Erythroblast (primary cell): ENCODE measurements around the gene ADCY1.

ENCODE experiments used
- DNase-seq, 2 experiments: peaks; one replicate each; lab custom pipeline; 2025; lab: John Stamatoyannopoulos, UW
- GATA1 ChIP-seq: IDR thresholded peaks from 2 replicates; pipeline ENCODE4 v1.6.1; 2011; ENCODE audit warnings: low read depth, mild to moderate bottlenecking, control low read depth, low read length, moderate library complexity
- POLR2A ChIP-seq: IDR thresholded peaks from 2 replicates; pipeline ENCODE4 v1.6.1; 2011; ENCODE audit warnings: mild to moderate bottlenecking, low read length

ADCY1 gene

DNA sequence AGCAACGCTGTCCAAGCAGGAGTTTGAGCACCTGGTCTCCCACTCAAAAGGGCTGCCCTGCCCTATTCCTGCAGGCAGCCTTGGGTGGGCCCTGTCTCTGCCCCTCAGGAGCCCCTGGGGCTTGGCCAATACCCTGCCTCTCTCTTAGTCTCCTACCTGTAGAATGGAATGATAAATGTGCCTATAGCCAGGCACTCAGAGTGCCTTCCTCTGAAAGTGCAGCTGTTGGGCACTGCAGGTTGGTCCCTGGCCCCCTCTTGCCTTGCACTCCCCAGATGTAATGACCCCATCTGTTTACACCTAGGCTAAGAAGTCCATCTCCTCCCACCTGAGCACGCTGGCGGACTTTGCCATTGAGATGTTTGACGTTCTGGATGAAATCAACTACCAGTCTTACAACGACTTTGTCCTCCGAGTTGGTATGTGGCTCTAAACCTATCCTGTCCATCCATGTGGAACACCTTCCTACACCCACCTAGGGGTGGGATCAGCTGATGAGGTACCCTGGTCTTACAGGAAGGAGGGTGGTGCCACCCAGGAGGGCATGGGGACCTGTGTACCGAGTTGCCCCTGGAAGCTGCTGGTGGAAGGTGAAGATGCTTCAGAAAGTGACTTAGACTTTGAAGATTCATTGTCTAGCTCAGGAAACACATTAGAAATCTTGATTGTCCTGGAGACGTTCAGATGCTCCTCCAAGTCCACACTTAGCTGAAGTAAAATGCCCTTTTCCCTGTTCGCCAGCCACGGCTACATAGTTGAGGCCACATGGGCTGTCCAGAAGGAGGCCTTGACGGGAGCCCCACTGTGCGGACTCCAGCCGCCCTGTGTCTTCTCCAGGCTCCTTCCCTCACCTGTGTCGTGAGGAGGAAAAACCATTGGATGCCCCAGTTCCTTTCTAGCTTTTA lies 134.1 kb downstream of the ADCY1 start:
- no peak for TF ChIP-seq POLR2A
- no peak for TF ChIP-seq GATA1
- no peak for DNase-seq

DNA sequence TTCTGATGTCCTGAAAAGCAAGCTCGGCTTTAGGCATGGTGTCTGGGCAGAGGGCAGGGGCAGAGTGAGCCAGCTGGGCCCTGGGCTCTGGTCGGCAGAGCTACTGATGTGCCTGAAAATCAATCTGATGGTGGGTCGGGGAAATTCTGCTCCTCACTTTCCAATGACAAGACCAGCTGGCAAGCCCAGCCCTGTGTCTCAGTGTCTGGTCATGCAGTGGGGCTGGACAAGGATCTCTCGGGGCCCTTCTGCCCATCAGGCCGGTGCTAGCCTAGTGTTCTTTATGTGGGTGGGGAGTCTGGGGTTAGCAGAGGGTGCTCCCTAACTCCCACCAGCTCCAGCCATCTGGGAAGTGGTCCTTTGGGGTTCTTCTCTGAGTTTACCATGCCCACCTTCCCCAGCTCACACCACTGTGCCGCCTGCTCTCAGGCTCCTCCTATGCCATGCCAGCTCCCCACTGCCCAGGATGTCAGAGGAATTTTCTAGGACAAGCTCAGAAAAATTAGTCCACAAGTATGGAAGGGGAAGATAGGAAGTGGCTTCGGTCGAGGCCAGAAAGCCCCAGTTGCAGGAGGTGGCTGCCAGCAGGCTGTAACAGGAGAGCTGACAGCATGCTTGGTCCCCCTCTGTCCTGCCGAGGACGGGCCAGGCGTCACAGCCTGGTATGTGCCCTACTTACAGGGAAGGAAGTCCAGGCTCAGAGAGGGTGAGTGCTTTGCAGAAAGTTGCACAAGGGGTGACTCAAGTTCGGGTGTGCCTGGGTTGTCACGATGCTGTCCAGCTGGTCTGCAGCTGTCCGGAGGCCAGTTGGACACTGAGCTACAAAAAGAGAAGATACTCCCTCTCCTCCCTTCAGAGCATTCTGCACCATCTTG lies 135.2 kb downstream of the ADCY1 start:
- no peak for TF ChIP-seq GATA1
- DNase-seq, result no peak

DNA sequence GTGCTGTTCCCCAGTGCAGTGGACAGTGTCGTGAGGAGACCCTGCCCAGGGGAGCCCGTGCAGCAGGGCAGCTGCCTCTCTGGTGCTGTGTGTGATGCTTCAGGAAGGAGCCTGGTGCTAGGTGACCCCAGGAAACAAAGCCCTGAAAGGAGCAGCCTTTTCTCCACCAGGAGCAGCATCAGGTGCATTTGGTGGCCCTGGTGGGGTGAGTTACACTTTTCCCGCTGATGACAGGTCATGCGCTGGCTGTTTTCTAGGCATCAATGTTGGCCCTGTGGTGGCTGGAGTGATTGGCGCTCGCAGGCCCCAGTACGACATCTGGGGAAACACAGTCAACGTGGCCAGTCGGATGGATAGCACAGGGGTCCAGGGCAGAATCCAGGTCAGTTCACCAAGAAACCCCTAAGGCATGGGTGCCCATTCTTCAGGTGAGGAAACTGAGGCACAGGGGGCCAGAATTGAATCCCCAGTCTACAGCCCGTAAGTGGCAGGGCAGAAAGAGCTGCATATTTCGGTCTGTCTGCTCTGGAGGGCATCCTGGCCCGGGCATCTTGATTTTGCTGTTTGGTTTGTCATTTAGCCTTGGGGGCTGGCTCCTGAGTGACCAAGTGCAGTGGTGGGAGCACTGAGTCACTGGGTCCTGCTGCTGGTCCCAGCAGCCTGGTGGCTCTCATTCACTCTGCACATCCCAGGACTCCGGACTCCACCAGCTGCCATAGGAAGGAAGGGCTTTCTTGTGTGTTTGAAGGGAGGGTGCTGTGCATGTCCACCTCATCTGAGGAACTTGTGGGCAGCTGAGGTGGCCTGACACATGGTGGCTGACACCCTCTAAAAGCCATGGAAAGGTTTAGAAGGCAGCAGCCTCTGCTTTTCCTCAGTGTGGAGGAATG lies 136.3 kb downstream of the ADCY1 start:
- DNase-seq, result no peak
- TF ChIP-seq GATA1, result no peak
- TF ChIP-seq POLR2A, result no peak

DNA sequence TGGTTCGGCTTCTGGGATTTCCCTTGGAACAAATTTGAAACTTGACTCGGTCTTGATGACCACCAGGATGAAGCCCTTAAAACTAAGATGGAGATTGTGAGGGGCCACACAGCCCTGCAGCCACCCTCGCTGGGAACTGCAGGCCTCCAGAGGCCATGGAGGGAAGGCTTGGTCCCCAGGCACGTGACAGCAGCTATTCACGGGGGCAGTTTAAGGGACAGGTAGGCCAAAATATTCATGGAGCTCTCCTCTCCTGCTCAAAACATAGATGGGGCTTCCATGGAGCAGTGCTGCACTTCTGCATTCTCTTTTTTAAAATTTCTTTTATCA lies 137.0 kb downstream of the ADCY1 start:
- no peak for DNase-seq
- TF ChIP-seq GATA1 (no peak), POLR2A (no peak)

DNA sequence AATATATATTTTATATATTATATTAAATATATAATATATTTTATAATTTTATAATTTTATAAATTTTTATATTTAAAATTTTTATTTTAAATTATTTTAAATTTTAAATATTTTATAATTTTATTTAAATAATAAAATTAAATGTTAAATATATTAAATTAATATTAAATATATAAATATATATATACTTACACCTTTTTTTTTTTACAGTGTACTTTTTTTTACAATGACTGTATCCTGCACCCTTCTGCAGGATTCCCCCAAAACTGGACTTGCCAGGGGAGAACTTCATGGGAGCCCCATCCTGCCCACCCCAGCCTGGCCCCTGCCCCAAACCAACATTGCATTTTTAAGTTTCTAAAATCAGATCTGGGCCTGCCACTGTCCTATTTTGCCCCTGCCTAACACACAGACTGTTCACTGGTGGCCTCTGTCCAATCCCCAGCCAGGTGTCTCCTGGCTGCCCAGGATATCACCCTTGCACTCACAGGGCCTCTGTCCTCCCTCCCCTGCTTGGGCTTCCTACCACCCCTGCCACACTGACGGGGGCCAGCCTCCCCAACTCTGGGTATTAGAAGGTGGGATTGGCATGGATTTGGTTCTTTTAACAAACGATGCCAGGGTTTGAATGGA lies 138.0 kb downstream of the ADCY1 start:
- no peak for DNase-seq
- TF ChIP-seq GATA1 (no peak), POLR2A (no peak)

DNA sequence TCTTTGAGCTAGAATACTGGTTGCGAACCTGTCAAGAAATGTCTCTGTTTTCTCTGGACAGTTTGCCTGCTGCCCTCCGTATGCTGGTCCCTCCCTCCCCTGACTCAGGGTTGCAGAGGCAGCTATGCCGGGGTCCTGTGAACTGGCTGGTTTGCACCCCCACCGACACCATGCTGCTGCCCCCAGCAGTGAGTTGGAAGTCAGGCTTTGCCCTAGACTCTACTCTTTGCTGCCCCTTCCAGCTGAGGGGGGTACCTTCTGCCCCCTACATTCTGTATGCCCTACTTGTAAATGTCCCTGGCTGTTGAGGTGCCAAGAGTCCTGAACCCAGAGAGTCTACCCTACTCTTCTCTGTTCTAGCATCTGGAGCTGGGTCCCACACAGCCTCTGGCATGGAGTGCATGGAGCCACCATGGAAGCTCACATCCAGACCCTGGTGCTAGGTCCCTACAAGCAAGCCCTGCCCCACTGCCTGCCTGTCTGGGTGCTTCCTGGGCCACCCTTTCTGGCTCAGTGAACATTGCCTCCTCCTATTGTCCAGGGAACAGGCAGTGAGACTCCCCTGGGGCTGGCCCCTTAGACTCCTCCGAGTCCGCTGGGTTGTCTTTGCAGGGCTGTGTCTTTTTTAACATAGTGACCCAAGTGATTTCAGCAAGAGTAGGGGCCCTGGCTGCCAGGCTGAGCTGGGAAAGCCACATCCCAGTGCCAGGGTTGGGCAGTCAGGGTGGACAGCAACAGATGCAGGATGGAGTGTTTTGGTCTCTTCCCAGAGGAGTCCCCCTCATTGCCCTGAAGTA lies 138.9 kb downstream of the ADCY1 start:
- no peak for DNase-seq
- TF ChIP-seq POLR2A (no peak), GATA1 (no peak)

DNA sequence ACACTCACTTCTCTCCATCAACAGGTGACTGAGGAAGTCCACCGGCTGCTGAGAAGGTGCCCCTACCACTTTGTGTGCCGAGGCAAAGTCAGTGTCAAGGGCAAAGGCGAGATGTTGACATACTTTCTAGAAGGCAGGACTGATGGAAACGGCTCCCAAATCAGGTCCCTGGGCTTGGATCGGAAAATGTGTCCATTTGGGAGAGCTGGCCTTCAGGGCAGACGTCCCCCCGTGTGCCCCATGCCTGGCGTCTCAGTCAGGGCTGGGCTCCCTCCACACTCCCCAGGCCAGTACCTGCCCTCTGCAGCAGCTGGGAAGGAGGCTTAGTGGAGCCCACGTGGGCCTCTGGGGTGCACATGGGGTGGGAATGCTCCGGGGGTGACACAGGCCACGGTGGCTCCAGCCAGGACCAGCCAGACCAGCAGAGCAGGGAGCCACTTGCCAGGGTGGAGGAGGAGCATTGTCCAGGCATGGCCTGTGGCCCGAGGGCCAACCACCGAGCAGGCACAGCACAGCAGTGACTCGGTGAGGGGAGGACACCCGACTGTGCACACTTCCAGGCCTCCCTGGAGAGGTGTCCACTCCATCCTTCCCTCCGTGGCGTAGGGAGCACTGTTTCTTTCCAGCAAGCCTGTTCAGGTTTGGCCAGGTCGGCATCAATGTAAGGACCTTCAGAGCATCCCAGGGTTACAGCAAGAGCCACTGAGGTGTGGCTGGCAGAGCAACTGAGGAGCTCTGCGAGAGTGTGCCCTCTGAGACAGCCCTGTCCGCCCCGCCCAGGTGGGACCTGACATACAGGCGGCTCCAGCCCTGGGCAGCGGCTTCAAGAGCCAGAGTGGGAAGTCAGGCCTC lies 139.7 kb downstream of the ADCY1 start:
- no peak for DNase-seq
- no peak for TF ChIP-seq POLR2A
- TF ChIP-seq GATA1, result no peak

DNA sequence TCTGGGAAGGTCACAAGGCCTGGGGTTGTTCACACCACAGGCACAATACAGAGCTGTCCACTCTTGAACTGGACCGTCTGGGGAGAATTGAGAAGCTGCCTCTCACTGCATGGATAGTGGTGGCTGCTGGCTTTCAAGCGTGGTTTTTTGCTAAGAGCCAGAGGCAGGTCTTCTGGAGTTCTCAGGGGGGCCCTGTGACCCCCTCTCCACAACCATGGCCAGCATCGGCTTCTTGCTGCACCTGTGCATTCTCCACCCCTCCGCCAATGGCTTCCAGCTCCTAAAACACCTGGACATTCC lies 140.3 kb downstream of the ADCY1 start:
- TF ChIP-seq GATA1 (no peak), POLR2A (no peak)
- DNase-seq, result no peak

DNA sequence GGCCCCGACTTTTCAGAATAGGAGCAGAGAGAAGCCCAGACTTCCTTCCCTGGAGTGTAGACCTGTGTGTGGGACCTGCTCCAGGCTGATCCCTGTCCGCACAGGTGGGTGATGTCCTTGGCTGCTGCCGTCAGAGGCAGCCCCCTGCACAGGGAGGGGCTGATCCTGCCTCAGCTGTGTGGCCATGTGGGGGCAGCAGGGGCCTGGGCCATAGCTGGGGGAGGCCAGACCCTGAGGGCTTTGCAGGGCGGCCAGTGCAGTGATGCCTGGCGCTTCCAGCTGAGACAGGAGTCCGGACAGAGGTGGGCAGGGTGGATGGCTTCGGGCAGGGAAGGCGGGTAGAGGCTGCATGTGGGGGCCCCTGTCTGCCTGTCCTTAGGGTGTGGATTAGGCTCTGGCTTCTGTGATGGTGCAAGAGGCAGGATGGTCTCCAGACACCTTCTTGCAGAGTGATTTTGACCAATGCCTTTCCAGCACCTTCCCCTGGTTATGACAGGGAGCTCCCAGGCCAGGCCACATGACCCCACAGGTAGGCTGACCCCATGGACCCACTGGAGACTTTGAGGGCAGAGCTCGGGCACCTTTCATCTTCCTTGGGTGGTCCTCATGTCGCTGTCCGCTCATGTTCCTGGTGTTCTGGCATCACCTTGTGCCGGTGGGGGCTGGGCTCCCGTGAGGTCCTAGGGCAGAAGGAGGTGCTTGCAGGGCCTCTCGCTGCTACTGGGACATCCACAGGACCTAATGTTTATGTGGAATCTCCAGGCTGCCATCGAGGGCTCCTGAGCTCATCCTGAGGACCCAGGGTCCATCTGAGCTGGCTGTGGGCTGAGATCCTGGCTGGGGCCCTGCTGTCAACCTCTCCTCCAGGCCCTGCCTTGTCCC lies 141.5 kb downstream of the ADCY1 start:
- TF ChIP-seq POLR2A, result no peak
- TF ChIP-seq GATA1, result no peak

DNA sequence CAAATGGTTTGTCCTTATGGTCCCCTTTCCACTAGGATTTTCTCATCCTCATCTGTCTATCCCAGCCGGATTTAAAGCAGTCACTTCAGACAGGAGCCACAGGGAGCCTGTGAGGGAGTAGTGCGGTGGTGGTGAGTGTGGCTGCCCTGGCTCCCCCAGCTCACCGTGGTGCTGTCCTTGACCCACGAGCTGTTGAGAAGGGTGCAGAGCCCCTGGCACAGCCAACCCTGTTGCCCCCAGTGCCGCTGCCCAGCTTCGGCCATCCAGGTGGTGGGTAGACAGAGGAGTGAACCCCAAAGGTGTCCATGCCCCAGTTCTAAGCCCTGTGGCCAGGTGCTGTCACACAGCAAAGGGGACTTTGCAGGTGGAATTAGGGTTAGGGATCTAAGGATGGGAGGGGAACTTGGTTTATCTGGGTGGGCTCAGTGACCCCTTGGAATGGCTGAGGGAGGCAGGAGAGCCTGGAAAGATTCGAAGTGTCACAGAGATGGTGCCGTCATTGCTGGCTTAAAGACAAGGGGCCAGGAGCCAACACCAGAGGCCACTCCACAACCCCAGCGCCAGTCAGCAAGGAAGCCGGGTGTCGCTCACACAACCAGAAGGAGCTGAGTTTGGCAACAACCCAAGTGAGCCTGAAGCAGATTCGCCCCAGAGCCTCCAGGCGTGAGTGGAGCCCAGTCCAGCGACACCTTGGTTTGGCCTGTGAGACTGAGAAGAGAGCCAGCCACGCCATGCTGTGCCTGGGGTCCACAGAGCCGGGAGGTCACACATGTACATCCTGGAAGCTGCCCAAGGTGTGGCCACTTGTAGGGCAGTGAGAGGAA lies 142.4 kb downstream of the ADCY1 start:
- TF ChIP-seq POLR2A (no peak), GATA1 (no peak)
- no peak for DNase-seq

More for the DNA sequence above, 141.5 kb downstream of the ADCY1 start:
- DNase-seq, result no peak
